Measurements from ENCODE around the gene WFDC12.

The WFDC12 gene

GRCh38 chr20:45115829-45116228 lies 8.4 kb downstream of the WFDC12 start:
- no peak overlapping the region for H3K9ac ChIP-seq (ENCODE audit: insufficient read length, low read depth)
- no peak overlapping the region for H3K4me3 ChIP-seq (ENCODE audit: insufficient read length, low read depth)
- TF ChIP-seq SUZ12 (IDR thresholded peaks at IDR 0.05; ENCODE audit: extremely low read depth, insufficient read depth, insufficient read length) (no peak), ZNF274 (IDR thresholded peaks at IDR 0.05; ENCODE audit: low read depth, low read length) (no peak)
- H3K36me3 ChIP-seq (ENCODE audit: insufficient read depth, insufficient read length, low read length), result no peaks in the 10 kb centered on the region
- no peaks in the 10 kb centered on the region for H3K9me3 ChIP-seq (ENCODE audit: insufficient read depth, low read length)
- no peak for DNase-seq (ENCODE audit: low read depth, low spot score)
- peaks cover 5% of the 10 kb centered on the region for H3K4me1 ChIP-seq (ENCODE audit: insufficient read depth, insufficient read length)
- no peaks in the 10 kb centered on the region for H3K27me3 ChIP-seq (ENCODE audit: insufficient read depth, insufficient read length)

DNA sequence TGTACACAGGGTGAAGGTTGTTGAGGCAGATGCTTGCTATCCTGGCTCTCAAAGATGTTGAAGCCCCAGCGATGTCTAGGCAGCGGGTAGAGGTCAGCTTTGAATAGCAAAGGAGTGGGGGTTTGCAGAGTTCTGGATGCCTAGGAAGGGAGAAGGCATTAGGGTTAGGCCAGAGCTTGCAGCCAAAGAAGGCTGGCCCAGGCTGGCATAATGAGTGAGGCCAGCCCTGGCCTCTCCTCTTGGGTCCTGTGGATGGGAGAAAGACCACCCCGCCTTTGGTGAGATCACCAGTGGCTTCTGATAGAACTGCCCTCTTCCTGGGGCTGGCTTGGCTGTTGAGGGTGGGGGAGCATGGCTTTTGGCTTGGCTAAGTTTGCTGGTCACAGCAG lies 8.9 kb downstream of the WFDC12 start:
- Histone ChIP-seq H3K36me3 (ENCODE audit: insufficient read depth, insufficient read length, low read length) (no peaks in the 10 kb centered on the region), H3K4me3 (ENCODE audit: insufficient read length, low read depth) (no peak overlapping the region), H3K9ac (ENCODE audit: insufficient read length, low read depth) (no peak overlapping the region), H3K4me1 (ENCODE audit: insufficient read depth, insufficient read length) (peaks cover 5% of the 10 kb centered on the region), H3K27me3 (ENCODE audit: insufficient read depth, insufficient read length) (no peaks in the 10 kb centered on the region), H3K9me3 (ENCODE audit: insufficient read depth, low read length) (no peaks in the 10 kb centered on the region)
- no peak for TF ChIP-seq YY1 (IDR thresholded peaks at IDR 0.05; ENCODE audit: insufficient read depth, insufficient read length)
- no peak for DNase-seq (ENCODE audit: low read depth, low spot score)

GRCh38 chr20:45114465-45115385 lies 9.5 kb downstream of the WFDC12 start, which contains the start of gene WFDC5:
WFDC5 (minus strand) TSS chr20:45115174; CDS start chr20:45115083, 91 bp downstream.
- H3K4me3 ChIP-seq (ENCODE audit: insufficient read length, low read depth), result no peak within 1 kb of the TSS
- H3K27me3 ChIP-seq (ENCODE audit: insufficient read depth, insufficient read length), result no peaks in the 10 kb centered on the region
- no peak within 1 kb of the TSS for H3K9ac ChIP-seq (ENCODE audit: insufficient read length, low read depth)
- DNase-seq (ENCODE audit: low read depth, low spot score), result no peak
- H3K36me3 ChIP-seq (ENCODE audit: insufficient read depth, insufficient read length, low read length), result no peaks in the 10 kb centered on the region
- TF ChIP-seq ZNF274 (IDR thresholded peaks at IDR 0.05; ENCODE audit: low read depth, low read length), result no peak
- TF ChIP-seq SUZ12 (IDR thresholded peaks at IDR 0.05; ENCODE audit: extremely low read depth, insufficient read depth, insufficient read length), result no peak
- TF ChIP-seq YY1 (IDR thresholded peaks at IDR 0.05; ENCODE audit: insufficient read depth, insufficient read length), result no peak
- peaks cover 5% of the 10 kb centered on the region for H3K4me1 ChIP-seq (ENCODE audit: insufficient read depth, insufficient read length)
- H3K9me3 ChIP-seq (ENCODE audit: insufficient read depth, low read length), result no peaks in the 10 kb centered on the region

DNA sequence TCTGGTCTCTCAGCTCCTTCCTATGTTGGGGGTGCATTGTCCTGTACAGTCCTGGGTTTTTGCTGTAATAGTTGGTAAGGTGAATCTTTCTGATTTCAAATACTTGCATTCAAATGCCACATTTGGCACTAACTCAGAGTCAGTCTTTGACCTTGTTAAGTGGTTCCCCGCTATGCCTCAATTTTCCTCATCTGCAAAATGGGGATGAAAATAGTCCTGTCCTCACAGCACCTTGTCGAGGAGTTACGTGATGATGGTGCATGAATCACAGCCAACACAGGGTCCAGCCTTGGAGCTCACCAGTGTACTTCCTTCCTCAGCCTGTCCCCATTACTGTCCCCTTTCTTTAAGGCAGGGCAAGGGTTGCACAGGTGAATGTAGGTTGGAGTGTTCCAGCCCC lies 10.4 kb downstream of the WFDC12 start:
- Histone ChIP-seq H3K9ac (ENCODE audit: insufficient read length, low read depth) (no peak overlapping the region), H3K4me1 (ENCODE audit: insufficient read depth, insufficient read length) (peaks cover 5% of the 10 kb centered on the region), H3K36me3 (ENCODE audit: insufficient read depth, insufficient read length, low read length) (no peaks in the 10 kb centered on the region), H3K9me3 (ENCODE audit: insufficient read depth, low read length) (no peaks in the 10 kb centered on the region), H3K27me3 (ENCODE audit: insufficient read depth, insufficient read length) (no peaks in the 10 kb centered on the region), H3K4me3 (ENCODE audit: insufficient read length, low read depth) (no peak overlapping the region)
- TF ChIP-seq ZNF274 (IDR thresholded peaks at IDR 0.05; ENCODE audit: low read depth, low read length) (no peak), SUZ12 (IDR thresholded peaks at IDR 0.05; ENCODE audit: extremely low read depth, insufficient read depth, insufficient read length) (no peak), YY1 (IDR thresholded peaks at IDR 0.05; ENCODE audit: insufficient read depth, insufficient read length) (no peak)
- DNase-seq (ENCODE audit: low read depth, low spot score), result no peak

DNA sequence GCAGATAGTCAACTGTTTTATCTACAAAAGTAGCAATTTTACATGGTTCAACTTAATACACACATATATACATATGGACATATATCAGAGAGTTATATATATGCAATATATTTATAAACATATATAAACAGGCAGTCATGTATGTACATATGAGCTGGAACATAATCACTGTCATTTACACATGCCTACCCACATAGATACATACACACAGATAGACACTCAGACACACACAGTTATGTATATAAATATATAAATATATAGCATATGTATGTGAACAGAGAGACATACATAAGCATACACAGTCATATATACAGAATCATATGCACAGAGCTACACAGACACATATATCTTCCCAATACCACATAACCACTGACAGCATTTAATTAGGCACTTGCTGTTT lies 11.5 kb downstream of the WFDC12 start:
- no peaks in the 10 kb centered on the region for H3K27me3 ChIP-seq (ENCODE audit: insufficient read depth, insufficient read length)
- TF ChIP-seq ZNF274 (IDR thresholded peaks at IDR 0.05; ENCODE audit: low read depth, low read length), result no peak
- H3K4me3 ChIP-seq (ENCODE audit: insufficient read length, low read depth), result no peak overlapping the region
- peaks cover 5% of the 10 kb centered on the region for H3K4me1 ChIP-seq (ENCODE audit: insufficient read depth, insufficient read length)
- DNase-seq (ENCODE audit: low read depth, low spot score), result no peak
- no peak overlapping the region for H3K9ac ChIP-seq (ENCODE audit: insufficient read length, low read depth)
- H3K36me3 ChIP-seq (ENCODE audit: insufficient read depth, insufficient read length, low read length), result no peaks in the 10 kb centered on the region
- no peaks in the 10 kb centered on the region for H3K9me3 ChIP-seq (ENCODE audit: insufficient read depth, low read length)

DNA sequence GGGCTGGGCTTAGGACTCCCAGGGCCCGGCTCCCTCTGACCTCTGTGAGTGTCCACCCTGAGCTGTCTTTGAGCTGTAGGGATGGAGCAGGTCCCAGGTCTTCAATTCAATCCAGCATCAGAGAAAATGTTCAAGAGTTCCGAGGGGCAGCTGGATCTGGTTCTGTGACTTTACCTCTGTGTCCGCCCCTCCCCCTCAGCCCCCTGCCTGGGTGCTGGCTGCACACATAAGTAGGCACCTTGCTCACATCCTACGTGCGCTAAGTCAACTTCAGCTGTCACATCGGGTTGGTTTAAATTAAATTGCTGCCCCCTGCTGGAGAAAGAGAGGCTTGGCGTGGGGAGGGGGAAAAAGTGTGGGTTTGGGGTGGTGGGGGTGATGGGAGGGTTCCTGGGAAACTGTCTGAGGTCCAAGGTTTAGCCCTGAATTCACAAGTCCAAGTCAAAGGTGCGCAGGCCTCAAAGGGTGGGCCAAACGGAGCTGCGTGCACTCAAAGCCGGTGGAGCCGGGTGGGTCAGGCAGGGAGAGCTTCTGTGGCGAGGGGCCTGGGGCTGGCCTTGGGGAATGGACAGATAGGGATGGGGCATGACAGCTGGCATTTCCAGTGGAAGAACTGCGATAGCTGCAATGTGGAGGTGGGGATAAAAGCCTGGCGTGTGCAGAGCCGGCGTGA lies 12.3 kb downstream of the WFDC12 start:
- H3K9me3 ChIP-seq (ENCODE audit: insufficient read depth, low read length), result no peaks in the 10 kb centered on the region
- H3K4me1 ChIP-seq (ENCODE audit: insufficient read depth, insufficient read length), result peaks cover 5% of the 10 kb centered on the region
- H3K9ac ChIP-seq (ENCODE audit: insufficient read length, low read depth), result no peak overlapping the region
- no peaks in the 10 kb centered on the region for H3K27me3 ChIP-seq (ENCODE audit: insufficient read depth, insufficient read length)
- no peaks in the 10 kb centered on the region for H3K36me3 ChIP-seq (ENCODE audit: insufficient read depth, insufficient read length, low read length)
- no peak overlapping the region for H3K4me3 ChIP-seq (ENCODE audit: insufficient read length, low read depth)
- no peak for DNase-seq (ENCODE audit: low read depth, low spot score)
- no peak for TF ChIP-seq YY1 (IDR thresholded peaks at IDR 0.05; ENCODE audit: insufficient read depth, insufficient read length)
- TF ChIP-seq SUZ12 (IDR thresholded peaks at IDR 0.05; ENCODE audit: extremely low read depth, insufficient read depth, insufficient read length), result no peak

DNA sequence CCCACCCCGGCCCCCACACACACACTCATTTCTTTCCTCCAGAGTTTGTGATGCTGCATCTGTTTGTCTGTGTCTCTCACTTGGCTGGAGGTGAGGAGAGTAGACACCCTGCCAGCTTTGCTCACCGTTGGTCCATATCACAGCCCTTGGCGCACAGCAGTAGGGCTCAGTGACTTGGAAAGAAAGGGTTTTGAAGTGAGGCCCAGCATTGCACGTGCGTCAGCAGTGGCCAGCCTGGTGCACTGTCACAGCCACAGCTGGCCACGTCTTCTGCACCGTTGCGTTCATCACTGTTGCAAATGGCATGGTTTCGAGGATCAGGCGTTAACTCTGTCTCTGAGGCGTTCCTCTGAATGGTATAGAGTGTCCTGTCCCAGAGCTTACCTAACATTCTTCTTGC lies 13.0 kb downstream of the WFDC12 start:
- H3K27me3 ChIP-seq (ENCODE audit: insufficient read depth, insufficient read length), result no peaks in the 10 kb centered on the region
- no peaks in the 10 kb centered on the region for H3K36me3 ChIP-seq (ENCODE audit: insufficient read depth, insufficient read length, low read length)
- DNase-seq (ENCODE audit: low read depth, low spot score), result no peak
- H3K9me3 ChIP-seq (ENCODE audit: insufficient read depth, low read length), result no peaks in the 10 kb centered on the region
- H3K4me1 ChIP-seq (ENCODE audit: insufficient read depth, insufficient read length), result peaks cover 5% of the 10 kb centered on the region
- no peak overlapping the region for H3K4me3 ChIP-seq (ENCODE audit: insufficient read length, low read depth)
- H3K9ac ChIP-seq (ENCODE audit: insufficient read length, low read depth), result no peak overlapping the region
- TF ChIP-seq YY1 (IDR thresholded peaks at IDR 0.05; ENCODE audit: insufficient read depth, insufficient read length) (no peak), ZNF274 (IDR thresholded peaks at IDR 0.05; ENCODE audit: low read depth, low read length) (no peak), SUZ12 (IDR thresholded peaks at IDR 0.05; ENCODE audit: extremely low read depth, insufficient read depth, insufficient read length) (no peak)

Data from NT2/D1 (cell line).